GM12891 (cell line): ENCODE data around the gene TMEM145.

ENCODE experiments used
- PAX5 ChIP-seq: IDR thresholded peaks from 2 replicates; pipeline ENCODE4 v1.6.1; 2011; ENCODE audit warnings: low read length, moderate library complexity, mild to moderate bottlenecking; ENCODE audit not compliant: insufficient read depth, severe bottlenecking
- POLR2A ChIP-seq: IDR thresholded peaks from 2 replicates; pipeline ENCODE4 v1.6.1; 2011; ENCODE audit warnings: low read depth, low read length, control low read depth
- POLR2AphosphoS5 ChIP-seq: IDR thresholded peaks from 2 replicates; pipeline ENCODE4 v1.6.1; 2011; ENCODE audit warnings: low read depth, low read length, control low read depth
- POU2F2 ChIP-seq: IDR thresholded peaks from 2 replicates; pipeline ENCODE4 v1.6.1; 2011; ENCODE audit warnings: low read depth, mild to moderate bottlenecking, control low read depth, low read length, moderate library complexity
- SPI1 ChIP-seq: IDR thresholded peaks from 2 replicates; pipeline ENCODE4 v1.6.1; 2011; ENCODE audit warnings: low read depth, low read length, control low read depth
- TAF1 ChIP-seq: IDR thresholded peaks from 2 replicates; pipeline ENCODE4 v1.6.1; 2011; ENCODE audit warnings: low read depth, low read length, control low read depth

DNA sequence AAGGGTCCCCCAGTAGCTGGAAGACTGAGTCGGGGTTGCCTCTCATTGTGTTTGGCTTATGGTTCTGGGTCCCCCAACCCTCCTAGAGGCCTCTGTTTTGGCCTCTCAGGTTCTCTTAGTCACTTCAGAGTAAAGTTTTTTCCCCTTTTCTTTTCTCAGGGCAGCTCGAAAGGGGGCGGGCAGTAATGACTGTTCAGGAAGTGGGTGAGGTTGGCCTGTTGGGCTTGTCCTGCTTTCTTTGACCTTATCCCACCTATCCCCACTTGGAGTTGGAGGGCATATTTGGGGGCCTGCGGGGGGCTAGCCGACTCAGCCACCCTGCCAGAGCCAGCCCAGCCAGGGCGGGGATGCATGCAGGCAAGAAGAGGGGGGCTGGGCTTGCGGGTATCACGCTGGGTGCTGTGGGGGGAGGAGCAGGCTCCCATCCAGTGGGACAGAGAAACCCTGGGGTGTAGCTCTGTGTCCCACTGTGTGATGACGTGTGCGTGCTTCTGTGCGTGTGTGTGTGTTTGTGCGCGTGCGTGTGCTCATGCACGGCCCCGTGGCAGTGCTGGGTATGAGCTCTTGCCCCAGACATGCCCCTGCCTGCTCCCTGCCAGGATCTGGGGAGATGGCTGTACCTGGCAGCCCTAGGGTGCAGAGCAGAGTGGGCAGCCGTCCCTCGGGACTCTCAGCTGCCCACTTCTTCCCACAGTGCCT lies 42.6 kb upstream of the TMEM145 start:
- TF ChIP-seq POLR2A: peak; percentile 37; the same call in 1 of the 2 replicates
- no peak; the same call in 1 of the 2 replicates for TF ChIP-seq POLR2AphosphoS5
- peak; percentile 53 for TF ChIP-seq TAF1
- 0 out of 2 replicates have a peak, but pooled peaks have one; percentile 35 for TF ChIP-seq POU2F2
- TF ChIP-seq SPI1: no peak
- TF ChIP-seq PAX5: no peak
